Neural progenitor cell (in vitro differentiated cells): ENCODE results near the gene PRND.
"Not testable (repeated sequence)": the region's sequence is repeated elsewhere in the genome, so short reads cannot be mapped to it uniquely, and the experiment has no call there.

ENCODE experiments used
- EZH2 ChIP-seq: fragments of 200-600 bp; sonication (generic); IDR thresholded peaks from 2 replicates; pipeline ENCODE4 v1.6.1; 2017; ENCODE audit warnings: antibody characterized with exemption, mild to moderate bottlenecking, moderate library complexity
- TF ChIP-seq, protein P1 (sequence below): fragments of 200-600 bp; sonication (generic); IDR thresholded peaks from 2 replicates; pipeline ENCODE4 v1.5.1; 2017; ENCODE audit warnings: antibody characterized with exemption, mild to moderate bottlenecking

DNA sequence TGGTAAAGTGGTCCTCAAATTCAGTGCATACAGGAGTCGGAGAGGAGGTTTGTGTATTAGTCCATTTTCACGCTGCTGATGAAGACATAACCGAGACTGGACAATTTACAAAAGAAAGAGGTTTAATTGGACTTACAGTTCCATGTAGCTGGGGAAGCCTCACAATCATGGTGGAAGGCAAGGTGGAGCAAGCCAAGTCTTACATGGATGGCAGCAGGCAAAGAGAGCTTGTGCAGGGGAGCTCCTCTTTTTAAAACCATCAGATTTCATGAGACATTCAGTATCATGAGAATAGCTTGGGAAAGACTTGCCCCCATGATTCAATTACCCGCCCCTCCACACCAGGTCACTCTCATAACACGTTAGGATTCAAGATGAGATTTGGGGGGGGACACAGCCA lies 51.3 kb downstream of the PRND start:
- TF ChIP-seq, protein P1, sequence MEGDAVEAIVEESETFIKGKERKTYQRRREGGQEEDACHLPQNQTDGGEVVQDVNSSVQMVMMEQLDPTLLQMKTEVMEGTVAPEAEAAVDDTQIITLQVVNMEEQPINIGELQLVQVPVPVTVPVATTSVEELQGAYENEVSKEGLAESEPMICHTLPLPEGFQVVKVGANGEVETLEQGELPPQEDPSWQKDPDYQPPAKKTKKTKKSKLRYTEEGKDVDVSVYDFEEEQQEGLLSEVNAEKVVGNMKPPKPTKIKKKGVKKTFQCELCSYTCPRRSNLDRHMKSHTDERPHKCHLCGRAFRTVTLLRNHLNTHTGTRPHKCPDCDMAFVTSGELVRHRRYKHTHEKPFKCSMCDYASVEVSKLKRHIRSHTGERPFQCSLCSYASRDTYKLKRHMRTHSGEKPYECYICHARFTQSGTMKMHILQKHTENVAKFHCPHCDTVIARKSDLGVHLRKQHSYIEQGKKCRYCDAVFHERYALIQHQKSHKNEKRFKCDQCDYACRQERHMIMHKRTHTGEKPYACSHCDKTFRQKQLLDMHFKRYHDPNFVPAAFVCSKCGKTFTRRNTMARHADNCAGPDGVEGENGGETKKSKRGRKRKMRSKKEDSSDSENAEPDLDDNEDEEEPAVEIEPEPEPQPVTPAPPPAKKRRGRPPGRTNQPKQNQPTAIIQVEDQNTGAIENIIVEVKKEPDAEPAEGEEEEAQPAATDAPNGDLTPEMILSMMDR, result not testable (repeated sequence)
- TF ChIP-seq EZH2, result not testable (repeated sequence)
